HEK293T (cell line): ENCODE measurements around the gene HDHD5.

Experiments
- CTCF ChIA-PET: fragments of 350-600 bp; formaldehyde crosslinking; extraction: SDS; loops from one replicate; lab custom pipeline; 2021; ENCODE audit warnings: antibody characterized with exemption, inconsistent platforms; lab: Yijun Ruan, JAX
- POLR2A ChIA-PET: fragments of 350-600 bp; formaldehyde crosslinking; extraction: SDS; loops from one replicate; lab custom pipeline; 2020; ENCODE audit warnings: antibody characterized with exemption, inconsistent platforms; lab: Yijun Ruan, JAX
- DNase-seq: peaks from one replicate; pipeline ENCODE4 v3.0.0; 2012; ENCODE audit warnings: mixed read lengths; ENCODE audit errors: extremely low spot score
- ARNT ChIP-seq: fragments of 450-650 bp; IDR thresholded peaks from 2 replicates; pipeline ENCODE4 v1.6.1; 2017; ENCODE audit warnings: mild to moderate bottlenecking
- BHLHE40 ChIP-seq: fragments of 450-650 bp; IDR thresholded peaks from 2 replicates; pipeline ENCODE4 v1.6.1; 2016; ENCODE audit warnings: mild to moderate bottlenecking, moderate library complexity, borderline replicate concordance
- CTBP1 ChIP-seq: fragments of 450-650 bp; IDR thresholded peaks from 2 replicates; pipeline ENCODE4 v1.6.1; 2016; ENCODE audit warnings: borderline replicate concordance
- ELF4 ChIP-seq: fragments of 450-650 bp; IDR thresholded peaks from 2 replicates; pipeline ENCODE4 v1.6.1; 2017; ENCODE audit warnings: antibody characterized with exemption
- FOXA1 ChIP-seq: fragments of 450-650 bp; IDR thresholded peaks from 2 replicates; pipeline ENCODE4 v1.6.1; 2016; ENCODE audit warnings: mild to moderate bottlenecking
- FOXK2 ChIP-seq: fragments of 450-650 bp; IDR thresholded peaks from 2 replicates; pipeline ENCODE4 v1.6.1; 2016; ENCODE audit warnings: mild to moderate bottlenecking
- FOXM1 ChIP-seq: fragments of 450-650 bp; IDR thresholded peaks from 2 replicates; pipeline ENCODE4 v1.6.1; 2017; ENCODE audit warnings: mild to moderate bottlenecking, borderline replicate concordance
- HDGF ChIP-seq: fragments of 450-650 bp; IDR thresholded peaks from 2 replicates; pipeline ENCODE4 v1.6.1; 2017; ENCODE audit warnings: antibody characterized with exemption, borderline replicate concordance
- L3MBTL2 ChIP-seq: fragments of 450-650 bp; conservative IDR thresholded peaks from 2 replicates; pipeline ENCODE4 v1.6.1; 2016; ENCODE audit warnings: mild to moderate bottlenecking
- LEF1 ChIP-seq: fragments of 450-650 bp; IDR thresholded peaks from 2 replicates; pipeline ENCODE4 v1.6.1; 2017; ENCODE audit warnings: mild to moderate bottlenecking, borderline replicate concordance
- NFRKB ChIP-seq: fragments of 450-650 bp; IDR thresholded peaks from 2 replicates; pipeline ENCODE4 v1.6.1; 2016; ENCODE audit warnings: mild to moderate bottlenecking, moderate library complexity
- PKNOX1 ChIP-seq: fragments of 450-650 bp; IDR thresholded peaks from 2 replicates; pipeline ENCODE4 v1.6.1; 2016
- SP1 ChIP-seq: fragments of 450-650 bp; IDR thresholded peaks from 2 replicates; pipeline ENCODE4 v1.6.1; 2017
- SUZ12 ChIP-seq: fragments of 450-650 bp; IDR thresholded peaks from 2 replicates; pipeline ENCODE4 v1.6.1; 2016; ENCODE audit warnings: mild to moderate bottlenecking
- TARDBP ChIP-seq: fragments of 450-650 bp; IDR thresholded peaks from 2 replicates; pipeline ENCODE4 v1.6.1; 2016
- ZNF384 ChIP-seq: fragments of 450-650 bp; IDR thresholded peaks from 2 replicates; pipeline ENCODE4 v1.6.1; 2016

HDHD5 gene

GRCh38 chr22:17158568-17159503, at the start of gene HDHD5:
Gene HDHD5 (minus strand): TSS chr22:17159277. CDS start chr22:17159251, 26 bp downstream.
- ChIA-PET POLR2A (interaction anchor here (0.8 to 5.3 kb wide), 6 partner anchors 9 to 480 kb away, joined by 3 to 39 read pairs (median 3); partner anchors contain the start of gene BCL2L13), CTCF (interaction anchor here (1.1 to 5.8 kb wide), 2 partner anchors 10 to 13 kb away, joined by 3 to 38 read pairs; no protein-coding TSS in a partner anchor)
- TF ChIP-seq CTBP1 (no peak), FOXM1 (peak; percentile 81; the same call in 1 of the 2 replicates), L3MBTL2 (peak; percentile 93), NFRKB (no peak), ZNF384 (no peak), ELF4 (no peak), ARNT (no peak; the same call in 1 of the 2 replicates), SP1 (no peak), HDGF (no peak), TARDBP (no peak), BHLHE40 (no peak), FOXA1 (no peak), SUZ12 (no peak), FOXK2 (no peak), LEF1 (peak; percentile 57; the same call in 1 of the 2 replicates), PKNOX1 (no peak)
- DNase-seq = peak; percentile 92

DNA sequence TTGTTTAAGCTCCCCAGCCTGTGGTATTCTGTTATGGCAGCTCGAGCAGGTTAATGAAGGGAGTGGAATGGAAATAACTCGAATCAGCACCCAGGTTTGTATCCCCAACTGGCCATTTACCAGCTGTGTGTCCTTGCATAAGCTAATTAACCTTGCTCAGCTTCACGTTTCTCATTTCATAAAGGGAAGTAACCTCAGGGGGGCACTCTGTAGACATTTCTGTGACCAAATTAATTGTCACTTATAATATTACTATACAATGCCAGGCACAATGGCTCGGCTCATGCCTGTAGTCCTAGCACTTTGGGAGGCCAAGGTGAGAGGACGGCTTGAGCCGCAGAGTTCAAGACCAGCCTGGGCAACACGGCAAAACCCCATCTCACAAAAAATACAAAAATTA, 46.4 kb upstream of the HDHD5 start:
- TF ChIP-seq ARNT (no peak), PKNOX1 (no peak), LEF1 (no peak), NFRKB (no peak), FOXM1 (no peak), FOXA1 (no peak), ELF4 (no peak), FOXK2 (no peak), SUZ12 (no peak), ZNF384 (no peak), L3MBTL2 (no peak)
- CTCF ChIA-PET = interaction anchor here (0.7 to 1.3 kb wide), 4 partner anchors 9 to 296 kb away, joined by 3 to 5 read pairs (median 4); no protein-coding TSS in a partner anchor
- DNase-seq = no peak
- POLR2A ChIA-PET = interaction anchor here (0.8 to 1.3 kb wide), 3 partner anchors 9 to 162 kb away, joined by 3 to 8 read pairs (median 4); no protein-coding TSS in a partner anchor

DNA sequence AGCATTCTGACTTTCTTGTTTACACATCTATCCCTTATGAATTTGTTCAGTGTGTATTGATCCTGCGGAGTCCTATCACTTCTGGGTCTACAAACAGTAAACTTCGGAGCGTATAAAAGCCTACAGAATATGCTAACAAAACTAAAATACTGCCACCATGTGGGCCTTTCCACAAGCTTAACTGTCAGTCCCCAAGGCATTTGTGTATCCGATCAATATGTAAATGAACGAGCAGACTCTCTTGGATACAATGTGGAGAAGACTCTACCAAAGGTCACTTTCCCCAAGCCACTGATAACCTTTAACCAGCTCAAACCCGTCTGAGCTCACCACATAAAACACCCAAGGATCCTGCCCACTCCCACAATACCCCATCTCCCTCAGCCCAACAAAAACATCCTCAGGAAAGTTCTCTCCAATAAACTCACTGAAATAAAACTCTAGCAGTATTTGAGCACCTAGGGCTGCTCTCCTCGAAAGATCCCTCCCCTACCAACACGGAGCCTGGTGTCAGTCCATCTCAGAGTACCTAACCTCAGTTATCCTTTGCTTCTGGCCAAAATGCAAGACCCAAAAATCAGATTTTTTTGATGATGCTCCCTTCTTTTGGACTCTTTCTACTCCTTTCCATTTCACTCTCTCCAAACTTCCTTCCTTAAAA, 42.3 kb upstream of the HDHD5 start:
- ChIA-PET POLR2A (interaction anchor here (1.4 kb wide), 1 partner anchor 29 kb away, joined by 4 read pairs; no protein-coding TSS in a partner anchor), CTCF (interaction anchor here (0.6 to 2.5 kb wide), 4 partner anchors 11 to 65 kb away, joined by 3 to 12 read pairs (median 4); no protein-coding TSS in a partner anchor)
- TF ChIP-seq ZNF384 (no peak), ARNT (no peak), TARDBP (no peak), PKNOX1 (no peak), BHLHE40 (no peak), NFRKB (no peak), LEF1 (no peak), SUZ12 (no peak), CTBP1 (no peak), L3MBTL2 (no peak), FOXM1 (no peak), FOXK2 (no peak), HDGF (no peak), ELF4 (no peak)
- no peak for DNase-seq

DNA sequence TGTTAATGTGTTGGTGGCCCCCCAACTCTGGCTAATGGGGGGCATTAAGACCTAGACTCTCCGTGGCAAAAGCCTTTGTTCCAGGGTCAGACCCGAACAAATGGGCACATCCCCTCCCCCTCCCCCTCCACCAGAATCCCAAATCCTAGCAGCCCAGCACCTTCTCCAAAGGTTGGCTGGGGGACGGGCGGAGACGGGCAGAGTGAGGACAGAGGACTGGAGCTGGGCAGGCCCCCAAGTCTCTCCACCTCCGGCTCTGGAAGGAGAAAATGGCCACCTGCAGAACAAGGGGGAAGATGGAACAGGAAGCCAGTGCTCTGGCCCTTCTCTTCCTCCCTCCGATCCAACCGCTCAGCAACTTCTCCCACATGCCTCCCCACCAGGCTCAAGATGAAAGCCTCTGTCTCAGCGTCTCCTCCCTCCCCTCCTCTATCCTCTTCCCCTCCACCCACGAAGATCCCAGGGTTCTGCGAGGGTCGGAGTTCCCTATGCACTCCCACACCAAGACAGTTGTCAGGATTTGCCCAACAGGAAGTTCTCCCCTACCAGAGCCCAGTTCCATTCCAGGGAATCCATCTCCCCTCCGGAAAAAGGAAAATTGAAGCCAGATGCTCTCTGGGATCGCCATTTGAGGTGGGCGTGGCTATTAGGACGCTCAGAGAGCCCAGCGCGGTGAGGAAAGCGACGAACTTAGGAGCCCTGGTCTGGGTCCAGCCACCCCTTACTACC, 40.1 kb upstream of the HDHD5 start:
- DNase-seq = no peak
- TF ChIP-seq BHLHE40 (no peak), FOXK2 (no peak), ELF4 (no peak), ARNT (no peak), FOXM1 (no peak), SP1 (no peak), TARDBP (no peak), NFRKB (no peak), HDGF (no peak), CTBP1 (no peak), SUZ12 (no peak), ZNF384 (no peak), FOXA1 (no peak), L3MBTL2 (no peak), LEF1 (no peak), PKNOX1 (no peak)

More for the DNA sequence above, 40.1 kb upstream of the HDHD5 start:
- CTCF ChIA-PET = interaction anchor here (2.5 kb wide), 1 partner anchor 28 kb away, joined by 12 read pairs; no protein-coding TSS in a partner anchor
- POLR2A ChIA-PET = interaction anchor here (1.4 kb wide), 1 partner anchor 27 kb away, joined by 4 read pairs; no protein-coding TSS in a partner anchor
